Left ventricle myocardium superior (tissue), 1 donor: ENCODE results near the gene MED15. TPM values are rescaled to one million over a fixed set of nuclear protein-coding genes. Genes with fewer than 3 reads are reported as not detected.
"Not testable (repeated sequence)": the region's sequence is repeated elsewhere in the genome, so short reads cannot be mapped to it uniquely, and the experiment has no call there.

Experiments used
- ATAC-seq: fragments of 200-7000 bp; cut with Tn5 transposase; one replicate; pipeline ENCODE4 v1.9.1; 2020; ENCODE audit warnings: mild to moderate bottlenecking, moderate library complexity
- DNase-seq: peaks from one replicate; pipeline ENCODE4 v3.0.0-alpha.2; 2020
- intact Hi-C: fragments of 100-400 bp; cut with micrococcal nuclease; formaldehyde crosslinking; loops from one replicate; pipeline ENCODE4 v1.11.0; 2022
- long read RNA-seq: library from polyadenylated mRNA; unstranded; transcript quantifications from one replicate; pipeline ENCODE4 v2.0.0, GENCODE V29; 2021
- total RNA-seq: library from RNA; stranded (reverse); fragmentation: NEBNext Ultra II Directional; extraction: Animal tissue kit (Norgen Biotek cat#: 25700); gene quantifications from one replicate; pipeline ENCODE4 v1.2.1, GENCODE V29; 2021
- donor health status: DM: no; HTN: yes; CAD: no; lungs with severe emphysema.

Gene MED15
- total RNA-seq = 51.0 TPM
- long read RNA-seq, transcript MED15-202 (17 exons, 3,252 nt) = major isoform, 11 of 51 reads
- long read RNA-seq, partial matches to known transcripts = 29 of 51 reads
- long read RNA-seq, other reads (novel, unspliced or antisense) = 5 of 51 reads

GRCh38 chr22:20507253-20508066, at the start of gene MED15:
MED15 (plus strand) TSS chr22:20507610; CDS start chr22:20507679, 69 bp downstream.
- intact Hi-C loops = loop anchor here (10.0 kb wide), 1 partner anchor 47 kb away; no protein-coding TSS in a partner anchor
- ATAC-seq = peak; percentile 93
- DNase-seq = peak; percentile 93

- ATAC-seq = no peak
Measured at GRCh38 chr22:20458530-20459151, 48.8 kb upstream of the MED15 start.

GRCh38 chr22:20459152-20459542, 48.3 kb upstream of the MED15 start:
- ATAC-seq (no peak), DNase-seq (no peak)
- intact Hi-C loops = loop anchor here (5.0 kb wide), 1 partner anchor 42 kb away; no protein-coding TSS in a partner anchor

More at GRCh38 chr22:20458530-20459151, 48.8 kb upstream of the MED15 start:
- intact Hi-C loops = loop anchor here (5.0 kb wide), 1 partner anchor 41 kb away; no protein-coding TSS in a partner anchor
- DNase-seq = no peak

- DNase-seq (no peak), ATAC-seq (no peak)
- intact Hi-C loops = loop anchor here (5.0 kb wide), 1 partner anchor 43 kb away; no protein-coding TSS in a partner anchor
Measured at GRCh38 chr22:20459862-20460261, 47.5 kb upstream of the MED15 start.

GRCh38 chr22:20463324-20464095, 43.9 kb upstream of the MED15 start:
- no peak for DNase-seq
- peak; percentile 37 for ATAC-seq

GRCh38 chr22:20464096-20464614, 43.3 kb upstream of the MED15 start:
- intact Hi-C loops = no loop called here
- DNase-seq (no peak), ATAC-seq (no peak)

More at GRCh38 chr22:20463324-20464095, 43.9 kb upstream of the MED15 start:
- intact Hi-C loops = no loop called here

- DNase-seq (no peak), ATAC-seq (no peak)
Measured at GRCh38 chr22:20464912-20465758, 42.3 kb upstream of the MED15 start.

GRCh38 chr22:20465759-20466077, 41.7 kb upstream of the MED15 start:
- no peak for ATAC-seq
- intact Hi-C loops = no loop called here

More at GRCh38 chr22:20464912-20465758, 42.3 kb upstream of the MED15 start:
- intact Hi-C loops = no loop called here

GRCh38 chr22:20466659-20467379, 40.6 kb upstream of the MED15 start:
- ATAC-seq = no peak
- intact Hi-C loops = no loop called here
- no peak for DNase-seq

More at GRCh38 chr22:20465759-20466077, 41.7 kb upstream of the MED15 start:
- no peak for DNase-seq

- intact Hi-C loops = no loop called here
- DNase-seq = no peak
- no peak for ATAC-seq
Measured at GRCh38 chr22:20469110-20469868, 38.1 kb upstream of the MED15 start.

- ATAC-seq, intact Hi-C loops, DNase-seq: not testable (repeated sequence)
Measured at GRCh38 chr22:20470525-20470924, 36.9 kb upstream of the MED15 start.

GRCh38 chr22:20471126-20471833, 36.1 kb upstream of the MED15 start:
- ATAC-seq (no peak), DNase-seq (no peak)
- intact Hi-C loops = no loop called here

- intact Hi-C loops = no loop called here
- DNase-seq = no peak
- ATAC-seq = no peak
Measured at GRCh38 chr22:20472629-20473442, 34.6 kb upstream of the MED15 start.

GRCh38 chr22:20475115-20475436, 32.3 kb upstream of the MED15 start:
- DNase-seq = no peak
- intact Hi-C loops = no loop called here
- ATAC-seq = no peak

GRCh38 chr22:20475569-20475968, 31.8 kb upstream of the MED15 start:
- ATAC-seq, intact Hi-C loops, DNase-seq: not testable (repeated sequence)

GRCh38 chr22:20478059-20478458, 29.4 kb upstream of the MED15 start:
- DNase-seq, intact Hi-C loops, ATAC-seq: not testable (repeated sequence)
